GM18870 (cell line): Measurements from ENCODE around the gene VPS37C.
"Not testable (repeated sequence)": the region's sequence is repeated elsewhere in the genome, so short reads cannot be mapped to it uniquely, and the experiment has no call there.

ENCODE experiments used
- ATAC-seq: cut with Tn5 transposase; IDR thresholded peaks from one replicate; pipeline ENCODE4 v1.9.1; 2021; ENCODE audit warnings: moderate library complexity; ENCODE audit not compliant: unreplicated experiment

Gene VPS37C

GRCh38 chr11:61161190-61162091 is at the start of gene VPS37C:
Gene VPS37C (minus strand): TSS chr11:61161426. CDS start chr11:61138829, 22,597 bp downstream.
- peak; percentile 44 for ATAC-seq

DNA sequence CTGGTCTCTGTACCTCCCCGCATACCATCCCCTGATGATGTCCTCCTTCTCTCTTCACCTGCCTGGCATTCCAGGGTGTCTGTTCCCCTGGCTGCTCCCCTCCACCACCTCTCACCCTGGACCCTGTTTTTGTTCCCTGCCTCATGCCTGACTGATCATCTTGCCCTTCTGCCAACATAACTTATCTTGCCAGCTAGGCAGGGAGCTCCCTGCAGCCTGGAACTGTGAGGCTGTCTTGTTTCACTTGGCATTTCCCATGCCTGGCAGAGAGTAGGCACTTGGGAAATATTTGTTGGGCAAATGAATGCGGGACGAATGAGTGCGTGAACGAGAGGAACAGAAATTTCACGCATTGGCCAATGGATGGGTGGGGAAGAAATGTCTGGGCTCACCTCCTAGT is 49.4 kb upstream of the VPS37C start:
- ATAC-seq: not testable (repeated sequence)

GRCh38 chr11:61207636-61208310 is 46.5 kb upstream of the VPS37C start:
- not testable (repeated sequence) for ATAC-seq

- ATAC-seq: not testable (repeated sequence)
Measured at GRCh38 chr11:61204502-61205059, 43.4 kb upstream of the VPS37C start.

- ATAC-seq: not testable (repeated sequence)
Measured at GRCh38 chr11:61203873-61204272, 42.6 kb upstream of the VPS37C start.

DNA sequence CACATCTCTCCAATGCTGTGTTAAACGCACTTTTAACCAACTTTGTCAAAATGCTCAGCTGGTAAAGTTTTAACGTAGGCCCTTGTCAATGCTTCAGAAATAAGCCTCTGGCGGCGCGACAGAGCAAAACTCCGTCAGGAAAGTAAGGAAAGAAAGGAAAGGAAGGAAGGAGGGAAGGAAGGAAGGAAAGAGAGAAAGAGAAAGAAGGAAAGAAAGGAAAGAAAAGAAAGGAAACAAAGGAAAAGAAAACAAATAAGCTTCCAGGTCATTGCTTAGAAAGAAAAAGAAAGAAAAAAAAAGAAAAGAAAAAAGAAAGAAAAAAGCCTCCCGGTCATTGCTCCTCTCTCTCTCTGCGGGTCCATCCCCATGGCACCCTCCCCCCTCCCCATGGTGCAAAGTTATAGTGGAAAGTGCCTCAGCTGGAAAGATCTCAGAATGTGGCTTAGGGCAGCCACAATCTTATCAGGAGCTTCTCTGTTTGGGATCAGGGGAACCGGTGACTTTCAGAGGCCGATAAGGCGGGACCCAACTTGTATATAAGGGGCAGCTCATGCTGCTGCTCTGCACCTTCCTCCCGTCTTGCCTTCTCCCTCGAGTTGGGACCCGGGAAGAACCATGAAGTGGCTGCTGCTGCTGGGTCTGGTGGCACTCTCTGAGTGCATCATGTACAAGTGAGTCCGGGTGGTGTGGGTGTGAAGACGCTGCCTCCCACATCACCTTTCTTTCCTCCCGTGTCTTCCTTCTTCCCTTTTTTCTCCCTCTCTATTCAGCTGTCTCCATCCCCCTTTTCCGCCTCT is 41.9 kb upstream of the VPS37C start, which contains the start of gene PGA3:
Gene PGA3, plus strand, starts transcription at position 566 of the 797 bp plus-strand sequence. Its CDS starts 50 bp downstream, at position 616.
- ATAC-seq: not testable (repeated sequence)

DNA sequence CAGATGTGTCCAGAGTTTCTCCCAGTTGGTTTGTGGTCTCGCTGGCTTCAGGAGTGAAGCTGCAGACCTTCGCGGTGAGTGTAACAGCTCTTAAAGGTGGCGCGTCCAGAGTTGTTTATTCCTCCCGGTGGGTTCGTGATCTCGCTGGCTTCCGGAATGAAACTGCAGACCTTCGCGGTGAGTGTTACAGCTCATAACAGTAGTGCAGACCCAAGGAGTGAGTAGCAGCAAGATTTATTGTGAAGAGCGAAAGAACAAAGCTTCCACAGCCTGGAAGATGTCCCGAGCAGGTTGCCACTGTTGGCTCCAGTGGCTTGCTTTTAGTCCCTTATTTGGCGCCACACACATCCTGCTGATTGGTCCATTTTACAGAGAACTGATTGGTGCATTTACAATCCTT is 40.2 kb upstream of the VPS37C start:
- ATAC-seq: no peak

GRCh38 chr11:61198948-61199523 is 37.8 kb upstream of the VPS37C start:
- ATAC-seq: no peak

- ATAC-seq: no peak
Measured at GRCh38 chr11:61198361-61198760, 37.1 kb upstream of the VPS37C start.

- ATAC-seq: no peak
Measured at GRCh38 chr11:61195719-61196118, 34.5 kb upstream of the VPS37C start.

- ATAC-seq: no peak
Measured at GRCh38 chr11:61194981-61195695, 33.9 kb upstream of the VPS37C start.

GRCh38 chr11:61194169-61194671 is 33.0 kb upstream of the VPS37C start:
- ATAC-seq: no peak

DNA sequence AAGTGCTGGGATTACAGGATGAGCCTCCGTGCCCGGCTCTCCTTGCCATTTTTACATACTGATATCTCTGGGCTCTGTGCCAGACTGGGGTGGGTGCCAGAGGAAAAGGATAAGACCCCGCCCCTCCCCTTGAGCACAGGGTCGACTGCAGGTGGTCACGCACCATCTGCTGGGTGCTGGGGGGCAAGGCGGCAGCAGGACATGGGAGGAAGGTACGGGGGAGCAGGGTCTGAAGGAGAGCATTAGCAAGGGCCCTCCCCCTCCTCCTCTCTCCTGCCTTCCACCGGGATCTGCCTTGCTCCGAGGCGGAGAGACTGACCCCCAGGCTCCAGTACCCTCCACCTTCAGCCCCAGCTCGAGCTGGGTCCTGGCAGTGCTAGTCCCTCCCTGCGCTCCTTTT is 32.4 kb upstream of the VPS37C start:
- ATAC-seq: no peak

DNA sequence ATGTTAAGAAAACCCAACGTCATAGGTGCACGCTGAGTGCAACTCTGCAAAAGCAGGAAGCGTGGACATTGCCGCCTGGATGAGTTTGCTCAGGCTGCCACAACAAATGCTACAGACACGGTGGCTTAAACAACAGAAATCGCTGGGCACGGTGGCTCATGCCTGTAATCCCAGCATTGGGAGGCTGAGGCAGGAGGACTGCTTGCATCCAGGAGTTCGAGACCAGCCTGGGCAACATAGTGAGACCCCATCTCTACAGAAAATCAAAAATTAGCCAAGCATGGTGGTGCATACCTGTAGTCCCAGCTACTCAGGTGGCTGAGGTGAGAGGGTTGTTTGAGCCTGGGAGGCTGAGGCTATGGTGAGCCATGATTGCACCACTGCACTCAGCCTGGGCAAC is 28.7 kb upstream of the VPS37C start:
- no peak for ATAC-seq

- no peak for ATAC-seq
Measured at GRCh38 chr11:61187505-61188130, 26.4 kb upstream of the VPS37C start.

DNA sequence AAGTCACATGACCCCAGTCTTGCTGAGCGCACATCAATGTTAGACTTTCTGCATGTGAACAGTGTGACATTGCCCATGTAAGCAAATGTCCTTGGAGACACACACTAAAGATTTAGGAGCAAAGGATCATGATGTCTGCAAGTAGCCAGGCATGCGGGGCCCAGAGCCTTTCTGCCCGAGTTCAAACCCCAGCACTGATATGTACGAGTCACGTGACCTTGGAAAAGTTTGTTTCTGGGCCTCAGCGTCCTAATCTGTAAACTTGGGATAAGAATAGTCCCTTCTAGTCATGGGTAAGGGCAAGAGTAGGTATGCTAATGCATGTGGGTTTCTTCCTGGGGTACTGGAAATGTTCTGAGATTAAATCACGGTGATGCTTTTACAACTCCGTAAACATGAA is 25.3 kb upstream of the VPS37C start:
- no peak for ATAC-seq

GRCh38 chr11:61183645-61184044 is 22.4 kb upstream of the VPS37C start:
- ATAC-seq: no peak

- ATAC-seq: no peak
Measured at GRCh38 chr11:61181489-61181888, 20.3 kb upstream of the VPS37C start.

DNA sequence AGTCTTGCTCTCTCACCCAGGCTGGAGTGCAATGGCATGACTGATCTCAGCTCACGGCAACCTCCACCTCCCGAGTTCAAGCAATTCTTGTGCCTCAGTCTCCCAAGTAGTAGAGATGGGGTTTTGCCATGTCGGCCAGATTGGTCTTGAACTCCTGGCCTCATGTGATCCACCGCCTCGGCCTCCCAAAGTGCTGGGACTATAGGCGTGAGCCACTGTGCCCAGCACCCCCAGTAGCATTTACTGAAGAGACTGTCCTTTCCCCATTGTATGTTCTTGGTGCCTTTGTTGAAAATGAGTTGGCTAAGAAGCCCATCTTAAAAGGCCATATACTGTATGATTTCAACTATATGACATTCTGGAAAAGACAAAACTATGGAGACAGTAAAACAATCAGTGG is 19.0 kb upstream of the VPS37C start:
- not testable (repeated sequence) for ATAC-seq
